A549 treated with AZD2906 at 1 μM for 4 hours (cell line): ENCODE results near the gene SHMT1. TPM values are rescaled to one million over a fixed set of nuclear protein-coding genes. Genes with fewer than 3 reads are reported as not detected.

ENCODE experiments used
- total RNA-seq: library from RNA; stranded (reverse); fragments of 200-300 nt; extraction: Qiagen RNA extraction; gene quantifications from 5 replicates; pipeline ENCODE4 v1.2.3, GENCODE V29; 2022

The SHMT1 gene
- total RNA-seq = 43.3 to 47.5 TPM (median 46.8 TPM) in 5 replicates

GRCh38 chr17:18363101-18364049 is at the start of gene SHMT1:
Gene SHMT1 (minus strand): TSS chr17:18363550. CDS start chr17:18355981, 7,569 bp downstream.

GRCh38 chr17:18377437-18378204 is 14.3 kb upstream of the SHMT1 start, which contains the start of gene EVPLL:
Gene EVPLL (plus strand): TSS chr17:18377778. CDS start chr17:18380938, 3,160 bp downstream.

GRCh38 chr17:18314731-18315561 is 48.4 kb downstream of the SHMT1 start, which contains the start of the genes SMCR8 and TOP3A:
Gene SMCR8 (plus strand): TSS chr17:18315293. CDS start chr17:18315790, 497 bp downstream.
Gene TOP3A (minus strand): TSS chr17:18314994. CDS start chr17:18314778, 216 bp downstream.

Other genes with a start within 250 kb of the SHMT1 start
- 45.6 to 51.8 TPM (median 49.4 TPM) in 5 replicates for gene ALKBH5, start 179.7 kb downstream of the SHMT1 start, total RNA-seq
- gene LLGL1, start 137.9 kb downstream of the SHMT1 start, total RNA-seq = 12.5 to 16.9 TPM (median 15.6 TPM) in 5 replicates
- 215 to 250 TPM (median 237 TPM) in 5 replicates for gene FLII, start 104.8 kb downstream of the SHMT1 start, total RNA-seq
- gene MIEF2, start 102.9 kb downstream of the SHMT1 start, total RNA-seq = 7.8 to 12.0 TPM (median 10.7 TPM) in 5 replicates
- 30.6 to 37.4 TPM (median 32.8 TPM) in 5 replicates for gene TOP3A, start 48.6 kb downstream of the SHMT1 start, total RNA-seq
- 13.4 to 15.5 TPM (median 15.0 TPM) in 5 replicates for gene SMCR8, start 48.3 kb downstream of the SHMT1 start, total RNA-seq
- gene EVPLL, start 14.2 kb upstream of the SHMT1 start, total RNA-seq = not detected in 5 replicates
- not detected in 5 replicates for gene LGALS9C, start 113.2 kb upstream of the SHMT1 start, total RNA-seq